GM18858 (cell line): ENCODE results near the gene RHOH.

Source experiments
- ATAC-seq: cut with Tn5 transposase; IDR thresholded peaks from one replicate; pipeline ENCODE4 v1.9.1; 2021; ENCODE audit not compliant: unreplicated experiment

Gene RHOH

GRCh38 chr4:40204507-40205258, 7.9 kb downstream of the RHOH start:
- no peak for ATAC-seq

DNA sequence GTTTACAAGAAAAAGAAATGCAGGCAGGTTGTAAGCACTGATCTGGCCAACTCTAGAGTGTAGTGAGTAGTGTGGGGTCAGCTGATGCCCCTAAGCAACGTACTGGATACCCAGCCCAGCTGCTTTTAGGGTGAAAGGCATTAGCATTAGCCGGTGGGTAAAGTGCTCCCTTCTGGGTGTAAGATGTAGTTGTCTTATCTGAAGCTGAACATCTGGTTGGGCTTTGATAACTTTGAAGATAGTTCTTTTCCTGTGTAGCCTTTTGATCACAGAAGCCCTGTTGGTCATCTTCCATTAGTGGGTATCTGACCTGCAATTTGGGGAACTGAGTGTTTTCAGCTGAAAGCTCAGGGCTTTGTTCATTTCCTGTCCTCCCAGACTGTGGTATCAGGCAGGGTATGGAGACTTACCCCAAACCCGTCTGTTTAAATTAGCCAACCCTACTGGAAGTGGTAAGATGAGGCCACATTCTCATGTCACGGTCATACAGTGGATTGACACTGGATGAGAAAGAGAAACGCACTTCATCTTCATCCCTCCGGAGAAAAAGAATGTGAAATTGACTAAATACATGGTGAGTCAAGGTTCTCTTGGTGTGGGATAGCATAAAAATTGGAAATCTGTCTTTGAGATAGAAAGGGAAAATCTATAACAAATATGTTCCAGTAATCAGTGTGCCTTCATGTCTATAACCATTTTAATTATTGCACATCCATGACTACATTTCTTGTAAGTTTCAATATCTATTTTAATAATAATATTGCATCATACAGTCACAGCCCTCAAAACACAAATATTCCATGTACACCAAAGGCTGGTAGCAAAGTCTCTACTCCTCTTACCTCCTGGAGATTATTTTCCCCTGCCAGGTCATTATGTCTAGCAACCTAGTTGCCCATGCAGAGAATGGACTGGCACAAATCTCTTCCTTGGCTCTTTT, 8.7 kb downstream of the RHOH start:
- ATAC-seq = peak; percentile 52

GRCh38 chr4:40206426-40206825, 9.6 kb downstream of the RHOH start:
- ATAC-seq = no peak

- no peak for ATAC-seq
These were observed 12.6 kb downstream of the RHOH start for GRCh38 chr4:40209401-40209800.

DNA sequence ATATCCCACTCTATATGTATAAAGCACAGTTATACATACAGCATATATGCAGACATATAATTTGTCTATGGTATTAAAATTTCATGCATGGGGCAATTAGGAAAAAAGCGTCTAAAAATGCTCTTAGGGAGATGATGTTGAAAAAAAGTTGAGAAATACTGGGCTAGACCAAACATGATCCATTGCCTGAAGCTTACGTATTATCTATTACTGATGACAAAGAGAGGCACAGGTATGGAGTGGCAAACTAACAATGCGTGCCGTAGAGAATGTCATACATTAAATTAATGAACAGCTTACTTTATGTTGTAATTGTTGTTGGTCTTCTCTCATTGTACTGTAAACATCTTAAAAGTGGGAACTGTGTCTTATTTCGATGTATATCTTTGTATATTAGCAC, 13.9 kb downstream of the RHOH start:
- ATAC-seq = no peak

GRCh38 chr4:40211224-40212185, 14.7 kb downstream of the RHOH start:
- ATAC-seq = no peak

DNA sequence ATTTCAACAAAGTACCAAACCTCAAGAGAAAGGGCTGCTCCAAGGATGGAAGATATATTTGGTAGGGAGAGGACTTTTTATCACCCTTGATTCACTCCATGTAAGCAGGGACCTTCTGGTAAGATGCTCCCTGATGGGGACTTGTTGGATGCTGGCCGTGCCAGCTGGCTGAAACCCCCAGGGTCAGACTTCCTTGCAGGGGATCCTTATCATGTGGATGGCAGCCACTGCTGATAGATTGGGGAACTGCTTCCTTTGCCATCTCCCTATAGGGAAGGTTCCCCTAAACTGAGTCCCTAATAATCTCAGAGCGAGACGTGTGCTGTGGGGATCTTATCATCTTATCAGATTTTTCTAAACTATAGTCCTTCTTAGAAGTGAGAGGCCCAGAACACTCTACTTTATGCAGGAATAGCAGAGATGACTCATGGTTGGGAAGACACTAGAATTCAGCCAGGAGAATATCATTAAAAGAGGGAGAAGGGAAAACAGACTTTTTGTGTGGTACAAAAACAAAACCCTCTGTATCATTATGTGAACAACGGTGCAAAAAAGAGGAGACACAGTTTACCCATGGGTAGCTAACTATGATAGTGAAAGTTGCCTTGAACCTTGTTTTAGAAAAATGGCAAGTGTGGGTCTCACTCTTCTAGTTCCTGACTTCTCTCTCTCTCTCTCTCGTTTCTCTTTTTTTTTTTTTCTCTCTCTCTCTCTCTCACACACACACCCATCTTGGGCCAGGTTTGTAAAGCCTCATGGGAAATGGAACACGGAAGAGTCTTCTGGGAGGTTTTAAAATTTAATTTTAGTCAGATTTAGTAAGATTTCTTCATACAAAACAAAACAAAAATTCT, 16.1 kb downstream of the RHOH start:
- no peak for ATAC-seq

DNA sequence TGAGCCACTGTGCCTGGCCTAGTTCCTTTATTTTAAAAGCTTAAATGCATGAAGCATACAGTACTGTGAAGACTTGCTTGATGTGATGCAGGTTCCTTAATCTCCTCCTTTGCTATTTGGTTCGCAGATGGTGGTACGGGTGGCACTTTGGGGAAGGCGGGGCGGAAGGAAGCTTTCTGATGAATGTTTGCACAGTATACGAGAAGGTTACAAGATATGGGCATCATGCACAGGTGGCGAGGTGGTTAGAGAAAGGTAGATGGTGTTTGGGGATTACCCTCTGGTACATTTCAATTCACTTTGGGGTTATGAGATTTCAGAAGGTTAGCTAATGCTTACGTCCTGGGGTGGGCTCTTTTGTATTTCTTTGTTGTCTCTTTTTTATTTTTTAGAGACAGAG, 17.2 kb downstream of the RHOH start:
- ATAC-seq = no peak

DNA sequence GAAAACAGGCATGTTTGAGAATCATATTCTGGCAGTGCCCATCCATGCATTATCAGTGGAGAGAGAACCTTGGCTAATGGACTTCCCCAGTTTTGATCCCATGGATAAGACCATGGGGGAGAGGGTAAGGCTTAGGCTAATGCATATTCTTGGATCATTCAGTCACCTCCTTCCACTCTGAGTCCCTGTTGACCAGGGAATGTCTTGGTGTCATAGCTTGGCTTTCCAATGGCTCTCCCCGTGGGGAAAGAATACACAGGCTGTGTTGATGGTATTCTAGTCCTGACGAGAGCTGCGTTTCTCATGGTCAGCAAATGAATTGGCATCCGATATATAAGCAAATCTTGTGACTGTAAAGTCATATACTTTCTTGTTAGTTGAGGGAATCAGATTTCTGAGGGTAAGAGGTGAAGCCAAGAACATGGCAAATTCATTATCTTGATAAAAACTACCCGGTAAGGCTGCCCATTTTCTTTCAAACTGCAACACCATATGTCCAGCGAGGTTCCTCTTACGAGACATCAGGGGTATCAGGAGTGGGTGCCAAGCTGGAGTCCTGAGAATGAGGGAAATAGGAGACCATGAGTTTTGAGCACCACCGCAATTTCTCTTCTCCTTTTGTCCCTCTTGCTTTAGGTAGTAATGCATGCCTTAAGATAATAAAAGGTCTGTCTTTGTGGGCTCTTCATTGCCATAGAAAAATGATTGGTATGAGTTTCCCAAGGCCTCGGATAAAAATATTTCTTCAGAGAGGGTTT, 18.0 kb downstream of the RHOH start:
- ATAC-seq = no peak

DNA sequence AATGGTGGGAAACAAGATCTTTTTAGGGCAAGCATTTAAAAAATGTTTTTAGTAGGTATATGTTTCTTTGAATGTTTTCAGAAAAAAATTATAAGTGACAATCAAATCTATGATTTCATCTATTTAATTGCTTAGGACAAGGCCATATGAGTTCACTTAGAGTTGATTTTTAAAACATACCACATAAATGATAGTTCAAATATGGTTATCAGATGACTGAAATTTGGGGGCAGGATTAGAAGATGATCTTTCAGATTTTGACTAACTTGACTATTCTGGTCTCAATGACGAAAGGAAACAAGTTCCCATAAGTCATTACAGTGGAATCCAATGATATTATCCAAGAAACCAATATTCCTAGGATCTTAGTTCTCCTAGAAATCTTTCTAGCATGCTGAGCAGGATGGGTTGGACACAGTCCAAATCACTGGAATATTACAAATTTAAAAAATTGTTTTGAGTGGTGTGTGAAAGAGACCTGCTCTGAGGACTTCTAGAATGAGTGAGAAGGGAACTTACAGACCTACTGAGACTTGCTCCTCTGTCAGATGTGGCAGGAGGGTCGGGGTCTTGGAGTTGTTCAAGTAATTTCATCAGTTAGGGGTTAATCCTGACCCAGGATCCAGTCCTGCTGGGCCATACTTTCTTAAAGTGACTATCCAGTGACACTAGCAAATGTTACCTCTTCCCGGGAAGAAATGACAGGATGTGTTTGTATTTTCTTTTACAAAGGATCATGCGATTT, 20.0 kb downstream of the RHOH start:
- ATAC-seq = no peak

- no peak for ATAC-seq
These were observed 24.9 kb downstream of the RHOH start for GRCh38 chr4:40221744-40222143.

DNA sequence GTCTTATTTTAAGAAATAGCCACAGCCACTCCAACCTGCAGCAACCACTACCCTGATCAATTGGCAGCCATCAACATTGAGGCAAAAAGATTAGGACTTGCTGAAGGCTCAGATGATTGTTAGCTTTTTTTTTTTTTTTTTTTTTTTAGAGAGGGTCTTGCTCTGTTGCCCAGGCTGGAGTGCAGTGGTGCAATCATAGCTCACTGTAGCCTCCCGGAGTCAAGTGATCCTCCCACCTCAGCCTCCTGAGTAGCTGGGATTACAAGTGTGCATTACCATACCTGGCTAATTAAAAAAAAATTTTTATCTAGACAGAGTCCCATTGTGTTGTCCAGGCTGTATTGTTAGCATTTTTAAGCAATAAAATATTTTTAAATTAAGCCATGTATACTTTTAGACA, 26.5 kb downstream of the RHOH start:
- no peak for ATAC-seq

- no peak for ATAC-seq
These were observed 27.6 kb downstream of the RHOH start for GRCh38 chr4:40224432-40224831.

GRCh38 chr4:40225497-40225896, 28.7 kb downstream of the RHOH start:
- no peak for ATAC-seq

- peak; percentile 66 for ATAC-seq
These were observed 30.5 kb downstream of the RHOH start for GRCh38 chr4:40227284-40227683.

DNA sequence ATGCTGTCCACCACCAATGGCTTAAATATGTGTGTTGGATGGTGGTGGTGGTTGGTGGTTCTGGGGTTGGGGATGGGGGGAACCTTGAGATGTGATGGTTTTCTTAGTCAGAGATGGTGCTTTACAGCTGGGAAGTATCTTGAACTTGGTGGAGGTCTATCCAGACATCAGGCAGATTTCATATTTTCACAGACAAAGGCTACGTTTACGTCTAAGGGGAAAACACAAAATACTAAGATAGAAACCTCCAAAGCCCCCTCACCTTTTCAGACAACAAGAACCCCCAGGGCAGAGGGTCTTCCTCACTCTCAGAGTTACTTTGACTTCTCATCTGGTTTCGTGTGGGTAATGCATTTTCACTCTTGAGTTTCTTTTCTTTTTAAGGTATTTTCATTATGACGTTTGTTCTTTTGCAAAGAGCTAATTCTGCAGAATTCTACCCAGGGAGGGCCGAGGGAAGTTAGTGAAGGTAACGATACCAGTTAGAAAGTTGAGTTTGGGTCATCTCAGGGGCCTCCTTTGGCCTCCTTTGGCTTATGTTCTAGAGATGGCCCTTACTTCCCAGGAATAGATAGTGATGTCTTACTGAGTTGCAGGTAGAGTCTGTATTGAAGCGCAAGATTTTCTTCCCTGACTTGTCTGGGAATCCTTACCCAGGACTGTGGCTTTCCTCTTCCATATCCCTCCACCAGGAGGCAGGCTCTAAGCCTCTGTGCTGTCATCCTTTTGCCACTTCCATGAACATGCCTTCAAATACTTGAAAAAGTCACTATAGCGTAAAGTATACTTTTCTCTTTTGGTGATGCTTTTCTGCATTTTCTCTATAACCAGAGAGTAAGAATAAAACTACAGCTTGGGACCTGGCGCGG, 31.9 kb downstream of the RHOH start:
- ATAC-seq = peak; percentile 41

GRCh38 chr4:40231316-40231863, 34.6 kb downstream of the RHOH start:
- no peak for ATAC-seq
